COLO829 (cell line): ENCODE results near the gene CCDC9B.

Experiments
- DNase-seq: peaks from one replicate; pipeline ENCODE4 v3.0.0; 2012; ENCODE audit warnings: low spot score

Gene CCDC9B

GRCh38 chr15:40329804-40330203, 10.9 kb downstream of the CCDC9B start:
- DNase-seq: no peak

DNA sequence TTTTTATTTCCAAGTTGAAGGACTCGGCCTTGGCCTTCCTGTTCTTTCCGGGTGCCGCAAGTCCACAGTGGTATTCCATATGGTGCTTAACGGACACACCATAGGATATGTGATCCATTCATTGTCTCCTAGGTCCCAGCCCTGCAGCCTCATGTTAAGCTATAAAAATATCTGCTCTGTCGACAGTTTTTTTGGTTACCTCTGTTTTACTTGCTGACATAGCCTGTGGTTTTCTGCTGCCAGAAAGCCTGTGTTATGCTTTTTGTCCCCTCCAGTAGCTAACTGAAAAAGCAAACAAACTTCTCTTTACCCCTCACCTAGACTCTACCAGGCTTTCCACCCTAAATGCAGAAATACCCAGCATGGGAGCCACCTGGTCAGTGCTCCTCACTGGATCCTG, 12.0 kb downstream of the CCDC9B start:
- no peak for DNase-seq

GRCh38 chr15:40328176-40328575, 12.6 kb downstream of the CCDC9B start:
- no peak for DNase-seq

GRCh38 chr15:40327457-40327856, 13.3 kb downstream of the CCDC9B start:
- no peak for DNase-seq

DNA sequence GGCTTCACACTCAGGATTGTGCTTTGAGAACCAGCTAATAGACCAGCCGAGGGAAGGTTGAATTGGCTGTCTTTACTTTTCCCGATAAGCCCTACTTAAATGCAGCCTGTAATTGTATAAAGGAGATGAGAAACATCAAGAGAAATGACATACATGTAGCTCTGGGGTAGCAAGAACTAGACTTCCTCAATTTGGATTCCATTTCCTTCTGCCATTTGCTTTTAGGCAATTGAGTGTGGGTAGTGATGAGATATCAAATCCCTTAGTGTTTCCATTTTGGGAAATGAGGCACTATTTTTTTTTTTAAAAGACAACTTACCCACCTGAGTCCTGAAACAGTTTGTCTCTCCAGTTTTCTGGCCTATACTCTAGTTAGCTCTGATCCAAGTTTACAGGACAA, 15.0 kb downstream of the CCDC9B start:
- DNase-seq: no peak

GRCh38 chr15:40325188-40325587, 15.6 kb downstream of the CCDC9B start:
- no peak for DNase-seq

- DNase-seq: no peak
These were observed 16.5 kb downstream of the CCDC9B start for GRCh38 chr15:40323953-40324937.

GRCh38 chr15:40323239-40323952, 17.3 kb downstream of the CCDC9B start, which contains the start of gene INAFM2:
Gene INAFM2 (plus strand): TSS chr15:40323692. CDS start chr15:40324056, 364 bp downstream.
- peak; percentile 62 for DNase-seq

DNA sequence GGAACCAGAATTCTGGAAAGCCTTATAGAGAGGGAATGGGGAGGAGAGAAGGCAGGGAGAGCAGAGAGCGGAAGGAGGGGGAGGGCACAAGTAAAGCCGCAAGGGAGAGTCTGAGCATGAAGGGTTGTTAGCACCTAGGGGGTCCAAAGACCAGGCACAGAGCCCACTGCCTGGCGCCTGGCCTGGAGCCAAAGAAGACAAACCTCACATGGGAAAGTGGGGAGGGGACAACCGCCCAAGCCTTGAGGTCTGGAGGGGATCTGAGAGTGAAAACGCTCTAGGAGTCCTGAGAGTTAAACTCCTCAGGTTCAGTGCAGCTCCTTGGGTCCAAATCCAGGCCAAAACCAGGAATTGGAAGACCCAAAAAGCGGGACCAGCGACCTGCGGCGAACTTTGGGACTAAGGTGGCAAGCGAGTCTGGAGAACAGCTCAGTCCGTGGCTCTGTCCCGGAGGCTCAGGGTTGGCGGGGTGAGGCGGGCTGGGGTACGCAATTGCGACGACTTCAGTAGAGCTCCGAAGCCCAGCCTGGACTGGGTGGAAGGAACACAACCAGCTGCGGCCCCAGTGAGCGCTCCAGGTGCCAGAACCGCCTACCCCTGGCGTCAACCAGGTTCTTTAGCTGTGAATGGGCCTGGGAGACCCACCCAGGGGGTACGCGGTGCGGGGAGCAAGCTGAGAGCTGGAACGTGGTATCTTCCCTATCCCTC, 18.1 kb downstream of the CCDC9B start:
- DNase-seq: no peak

GRCh38 chr15:40320931-40321371, 19.8 kb downstream of the CCDC9B start:
- peak; percentile 57 for DNase-seq

DNA sequence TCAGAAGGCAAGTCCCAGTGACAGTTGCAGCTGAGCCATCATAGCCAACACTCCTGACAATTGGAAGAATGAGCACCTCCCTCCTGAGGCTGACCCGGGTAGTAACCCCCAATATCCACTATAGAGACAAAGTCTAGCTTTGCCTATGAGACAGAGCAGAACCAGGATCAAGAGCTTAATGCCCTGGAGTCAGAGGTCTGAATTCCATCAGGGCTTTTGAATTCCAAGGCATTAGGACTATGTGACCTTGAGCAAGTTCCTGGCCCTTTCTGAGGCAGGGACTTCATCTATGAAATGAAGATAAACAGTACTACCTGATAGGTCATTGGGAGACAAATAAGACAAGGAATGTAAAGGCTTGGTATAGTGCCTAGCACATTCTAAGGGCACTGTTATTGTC, 20.3 kb downstream of the CCDC9B start:
- no peak for DNase-seq

DNA sequence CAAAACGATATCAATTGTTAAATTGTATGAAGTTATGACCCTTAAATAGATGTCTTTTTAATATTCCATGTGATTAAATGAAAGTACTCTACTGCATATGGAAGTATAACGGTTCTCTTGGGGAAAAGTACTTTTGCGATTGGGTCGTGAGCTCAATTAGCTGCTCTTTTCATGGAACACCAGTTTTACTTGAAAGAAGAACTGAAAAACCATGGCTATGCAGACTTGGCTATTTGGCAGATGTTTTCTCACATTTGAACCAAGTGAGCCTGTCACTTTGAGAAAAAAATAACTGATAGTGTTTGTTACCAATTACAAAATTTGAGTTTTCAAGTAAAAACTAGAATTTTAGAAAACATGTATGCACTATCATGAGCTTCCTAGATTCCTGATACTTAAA, 23.2 kb downstream of the CCDC9B start:
- no peak for DNase-seq

DNA sequence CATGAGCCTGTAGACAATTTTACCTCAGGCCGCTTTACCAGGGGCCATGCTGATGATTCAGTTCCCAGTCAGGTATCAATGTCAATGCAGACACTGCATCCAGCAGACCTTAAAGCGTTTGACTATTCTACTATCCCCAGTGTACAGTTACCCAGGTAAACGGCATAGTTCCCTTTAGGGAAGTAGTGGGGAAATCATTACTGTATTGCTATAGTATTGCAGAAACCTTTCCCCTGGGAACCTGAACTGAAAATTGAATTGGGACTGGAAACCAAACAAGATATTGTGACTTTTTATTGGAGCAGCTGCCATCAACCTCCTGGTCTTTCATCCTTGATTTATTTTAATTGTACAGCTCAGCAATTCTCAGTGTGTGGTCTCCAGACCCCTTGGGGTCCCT, 23.8 kb downstream of the CCDC9B start:
- no peak for DNase-seq

DNA sequence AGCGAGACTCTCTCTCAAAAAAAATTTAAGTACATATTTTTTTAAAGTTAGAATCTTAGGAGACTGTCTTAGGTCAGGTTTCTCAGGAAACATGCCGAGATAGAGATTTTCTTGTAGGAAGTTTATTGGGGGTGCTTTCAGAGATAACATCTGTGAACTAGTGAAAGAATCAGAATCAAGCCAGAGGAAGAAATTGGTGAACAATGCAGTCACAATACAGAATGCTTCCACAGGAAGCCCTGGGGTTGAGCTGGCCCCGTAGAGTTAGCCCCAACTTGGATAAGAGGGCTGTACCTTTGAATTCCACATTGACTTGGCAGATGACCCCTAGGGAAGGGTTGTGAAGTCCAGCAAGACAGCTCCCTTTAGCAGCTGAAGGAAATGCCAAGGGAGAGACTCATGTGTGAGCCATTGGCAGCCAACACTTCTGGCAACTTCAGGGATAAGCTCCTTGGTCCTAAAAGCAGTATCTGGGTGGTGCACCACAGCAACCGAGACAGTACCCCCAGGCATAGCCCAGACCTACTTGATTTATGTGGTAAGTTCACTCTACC, 25.9 kb downstream of the CCDC9B start:
- DNase-seq: no peak

DNA sequence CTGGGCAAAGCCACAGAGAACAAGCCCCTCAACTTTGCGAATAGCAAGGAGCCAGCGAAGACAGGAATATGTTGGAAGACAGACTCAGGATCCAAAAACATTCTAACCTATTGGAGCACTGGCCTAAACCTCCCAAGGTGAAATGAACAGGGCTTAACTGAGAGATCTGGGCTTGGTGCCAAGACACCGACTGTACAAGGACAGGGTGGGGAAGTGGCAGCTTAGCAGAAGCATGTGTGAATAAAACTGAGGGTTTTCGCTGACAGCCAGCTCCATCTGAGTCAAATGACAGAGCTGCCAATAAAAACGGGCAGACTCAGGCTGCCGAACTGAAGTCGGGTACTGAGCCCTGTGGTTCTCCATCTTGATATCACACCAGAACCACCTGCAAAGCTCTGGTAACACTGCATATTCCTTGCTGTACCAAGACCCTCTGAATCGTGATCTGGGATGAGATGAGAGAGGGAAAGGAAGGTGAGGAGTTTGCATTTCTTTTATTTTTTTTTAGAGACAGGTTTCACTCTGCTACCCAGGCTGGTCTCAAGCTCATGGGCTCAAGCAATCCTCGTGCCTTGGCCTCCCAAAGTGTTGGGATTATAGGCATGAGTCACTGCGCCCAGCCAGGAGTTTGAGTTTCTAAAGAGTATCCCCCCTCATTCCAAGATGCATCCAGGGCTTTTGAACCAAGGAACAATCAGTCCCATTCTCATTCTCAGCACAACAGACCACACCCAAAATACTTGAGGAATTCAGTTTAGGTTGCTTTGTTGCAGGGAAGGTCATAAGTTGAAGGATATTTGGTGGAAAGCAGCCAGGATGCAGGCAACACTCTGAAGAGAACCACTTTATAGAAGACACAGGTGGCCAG, 27.0 kb downstream of the CCDC9B start:
- no peak for DNase-seq

DNA sequence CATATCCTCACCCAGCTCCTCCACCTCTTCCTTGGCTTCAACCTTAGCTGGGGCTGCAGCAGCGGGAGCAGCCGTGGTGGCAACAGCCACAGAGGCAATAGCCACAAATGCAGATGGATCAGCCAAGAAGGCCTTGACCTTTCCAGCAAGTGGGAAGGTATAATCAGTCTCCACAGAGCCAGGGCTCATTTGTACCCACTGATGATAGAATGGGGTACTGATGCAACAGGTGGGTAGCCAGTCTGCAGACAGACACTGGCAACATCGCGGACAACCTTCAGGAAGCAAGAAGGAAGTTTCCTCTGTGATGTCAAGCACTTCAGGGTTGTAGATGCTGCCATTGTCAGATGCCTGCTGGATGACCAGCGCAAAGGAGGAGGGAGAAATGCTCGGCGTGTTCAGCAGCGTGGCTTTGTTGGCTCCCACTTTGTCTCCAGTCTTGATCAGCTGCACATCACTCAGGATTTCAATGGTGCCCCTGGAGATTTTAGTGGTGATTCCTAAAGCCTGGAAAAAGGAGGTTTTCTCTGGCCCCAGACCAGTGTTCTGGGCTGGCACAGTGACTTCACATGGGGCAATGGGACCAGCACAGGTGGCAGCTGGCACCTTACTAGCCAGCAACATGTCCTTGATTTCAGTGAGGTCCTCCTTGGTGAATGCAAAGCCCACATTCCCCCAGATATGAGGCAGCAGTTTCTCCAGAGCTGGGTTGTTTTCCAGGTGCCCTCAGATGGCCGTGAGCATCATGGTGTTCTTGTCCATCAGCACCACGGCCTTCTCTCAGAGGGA, 28.2 kb downstream of the CCDC9B start:
- DNase-seq: no peak

DNA sequence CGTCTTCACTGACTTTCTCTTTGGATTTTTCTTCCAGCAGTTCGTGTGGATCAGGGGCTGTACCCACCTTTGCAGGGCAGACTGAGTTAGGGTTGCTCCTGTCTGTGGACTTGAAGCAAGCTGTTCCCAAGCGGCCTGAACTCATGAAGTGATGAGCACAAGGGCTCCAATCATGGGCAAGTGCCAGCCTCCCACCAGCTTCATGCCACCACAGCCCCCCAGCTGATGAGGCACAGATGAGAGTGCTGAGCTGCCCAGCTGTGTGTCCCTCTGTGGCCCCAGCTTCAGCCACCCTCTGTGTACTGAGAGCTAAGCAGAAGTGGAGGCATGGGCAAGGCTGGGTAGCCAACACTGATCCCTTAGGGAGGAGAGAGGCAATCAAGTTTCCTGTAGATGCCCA, 29.7 kb downstream of the CCDC9B start:
- no peak for DNase-seq

GRCh38 chr15:40310001-40310959, 30.5 kb downstream of the CCDC9B start:
- no peak for DNase-seq

- no peak for DNase-seq
These were observed 31.3 kb downstream of the CCDC9B start for GRCh38 chr15:40309344-40309862.
